Limb (tissue), 2 donors: ENCODE data around the gene PCDH9.

Source experiments
- DNase-seq, 2 donors: peaks; one replicate each; pipeline ENCODE4 v3.0.0-alpha.2; 2016; ENCODE audit errors: extremely low spot score in 2 of 2

The PCDH9 gene

DNA sequence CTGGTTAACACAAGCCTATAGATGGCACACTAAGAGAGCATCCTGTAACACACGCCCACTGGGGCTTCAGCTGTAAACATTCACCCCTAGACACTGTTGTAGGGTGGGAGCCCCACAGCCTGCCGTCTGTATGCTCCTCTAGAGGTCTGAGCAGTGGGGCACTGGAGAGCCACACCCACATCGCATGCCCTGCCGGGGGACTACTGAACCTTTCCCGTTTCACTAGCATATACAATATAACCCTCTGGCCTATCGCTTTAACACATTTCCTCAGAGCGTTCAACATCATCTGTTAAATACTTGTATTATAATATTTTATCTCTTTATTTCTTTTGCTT is 73.4 kb downstream of the PCDH9 start:
- DNase-seq, result no peak

DNA sequence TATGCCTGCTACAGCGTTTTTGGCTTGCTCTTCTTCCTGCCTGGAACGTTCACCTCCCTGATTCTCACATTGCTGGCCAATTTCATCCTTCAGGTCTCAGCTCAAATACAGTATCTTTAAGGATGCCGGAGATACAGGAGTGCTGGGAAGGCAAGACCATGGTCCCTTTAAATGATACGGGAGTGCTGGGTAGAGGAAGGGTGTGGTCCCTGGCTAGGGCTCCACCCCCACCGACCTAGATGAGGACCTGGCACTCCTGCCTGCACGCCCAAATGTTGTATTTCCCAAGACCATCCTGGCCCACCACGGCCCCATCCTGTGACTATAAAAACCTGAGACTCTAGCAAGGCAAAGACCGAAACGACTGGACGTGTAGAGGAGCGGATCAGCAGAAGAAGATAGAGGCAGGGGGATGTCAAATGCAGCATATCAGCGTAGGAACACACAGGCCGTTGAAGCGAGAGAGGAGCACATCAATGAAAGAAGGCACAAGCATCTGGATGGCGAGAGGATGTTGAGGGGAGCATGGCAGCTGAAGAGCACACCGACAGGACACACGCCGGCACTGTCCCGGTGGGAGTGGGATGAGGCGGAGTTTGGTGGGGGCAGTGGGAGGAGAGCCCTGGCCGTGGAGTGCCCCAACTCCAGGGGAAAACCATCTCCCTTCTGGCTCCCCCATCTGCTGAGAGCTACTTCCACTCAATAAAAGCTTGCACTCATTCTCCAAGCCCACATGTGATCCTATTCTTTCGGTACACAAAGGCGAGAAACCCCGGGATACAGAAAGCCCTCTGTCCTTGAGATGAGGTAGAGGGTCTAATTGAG is 74.0 kb downstream of the PCDH9 start:
- DNase-seq, result no peak

DNA sequence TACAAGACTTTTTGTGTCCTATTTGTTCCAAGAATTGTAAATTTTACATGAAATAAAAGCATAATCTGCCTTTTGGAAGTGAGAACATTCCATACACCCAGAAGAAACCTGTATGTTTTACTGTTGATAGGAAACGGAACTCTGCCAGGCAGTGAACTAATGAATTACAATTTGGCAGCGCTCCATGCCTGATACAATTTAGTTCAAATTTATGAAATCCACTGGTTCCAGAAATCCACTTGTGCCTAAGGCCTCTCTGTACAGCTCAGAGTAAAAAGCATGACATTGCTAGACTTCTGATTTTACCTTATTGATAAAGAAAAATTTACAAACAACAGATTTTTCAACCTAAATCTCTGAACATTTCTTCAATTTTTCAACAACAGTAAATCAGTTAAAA is 78.1 kb downstream of the PCDH9 start:
- no peak for DNase-seq

- no peak for DNase-seq
Observed at GRCh38 chr13:67151652-67152051, 78.5 kb downstream of the PCDH9 start.

DNA sequence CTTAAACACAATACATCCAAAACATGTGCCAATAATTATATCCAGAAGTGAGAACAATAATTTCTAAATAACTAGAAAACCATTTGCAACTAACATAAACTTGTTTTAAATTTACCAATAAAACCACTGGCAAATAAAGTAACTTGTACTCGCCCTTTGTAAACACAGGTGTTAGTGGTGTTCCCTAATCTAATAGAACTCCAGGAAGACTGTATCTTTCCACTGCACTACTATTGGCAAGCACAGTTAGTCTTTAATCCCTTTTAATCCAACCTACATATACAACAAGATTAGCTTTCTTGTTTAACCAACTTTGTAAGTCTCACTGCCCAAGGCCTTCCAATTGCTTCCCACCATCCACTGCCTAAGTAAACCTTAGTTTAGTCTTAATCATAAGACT is 79.5 kb downstream of the PCDH9 start:
- DNase-seq, result no peak

- DNase-seq, result peak in 1 of 2 donors; percentile 65
Observed at GRCh38 chr13:67148161-67148571, 82.0 kb downstream of the PCDH9 start.

- peak; percentile 29 to 72 for DNase-seq
Observed at GRCh38 chr13:67147342-67148133, 82.6 kb downstream of the PCDH9 start.

- DNase-seq, result no peak
Observed at GRCh38 chr13:67146523-67147130, 83.5 kb downstream of the PCDH9 start.

DNA sequence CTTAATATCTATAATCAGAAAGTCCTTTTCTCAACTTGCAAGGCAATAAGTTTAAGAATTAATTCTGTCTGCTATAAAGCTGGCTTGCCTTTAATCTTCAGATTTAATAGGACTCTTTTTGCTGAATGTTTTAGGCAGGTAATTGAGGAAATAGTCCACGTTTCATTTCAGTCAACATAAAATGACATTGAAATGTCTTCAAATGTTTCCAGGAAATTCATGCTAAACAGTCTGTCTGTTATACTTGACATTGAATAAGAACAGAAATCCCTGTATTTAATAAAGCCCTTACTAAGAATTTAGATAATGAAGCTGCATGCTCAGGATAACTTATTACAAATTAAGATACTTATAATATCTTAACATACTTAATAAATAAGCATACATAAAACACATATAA is 84.2 kb downstream of the PCDH9 start:
- DNase-seq, result no peak

DNA sequence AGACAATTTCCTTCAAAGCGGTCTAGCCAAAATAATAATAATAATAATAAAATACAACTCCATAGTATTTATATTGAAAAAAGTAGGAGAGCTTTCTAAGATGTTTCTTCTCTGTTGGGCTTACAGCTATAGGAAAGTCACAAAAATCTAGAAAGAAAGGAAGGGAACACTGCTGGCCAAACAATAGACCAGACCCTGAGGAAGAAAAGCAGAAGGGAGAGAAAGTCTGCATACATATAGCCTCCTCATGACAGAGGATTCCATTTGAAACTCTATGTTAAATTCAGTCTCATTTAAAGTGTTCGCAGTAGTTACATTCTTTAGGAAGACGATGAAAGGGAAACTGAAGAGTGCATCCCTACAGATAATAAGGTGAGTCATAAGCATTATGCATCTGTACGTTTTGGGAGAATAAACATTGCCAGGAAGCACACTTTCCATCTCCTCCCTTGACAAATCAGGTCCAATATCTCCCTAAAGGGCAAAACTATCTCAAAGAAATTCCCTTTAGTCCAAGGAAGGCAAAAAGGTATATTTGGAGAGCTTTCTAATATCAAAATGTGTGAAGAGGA is 86.5 kb downstream of the PCDH9 start:
- DNase-seq, result no peak

GRCh38 chr13:67140006-67140405 is 90.1 kb downstream of the PCDH9 start:
- no peak for DNase-seq

GRCh38 chr13:67139551-67139950 is 90.6 kb downstream of the PCDH9 start:
- DNase-seq, result no peak

GRCh38 chr13:67138970-67139369 is 91.2 kb downstream of the PCDH9 start:
- DNase-seq, result no peak

DNA sequence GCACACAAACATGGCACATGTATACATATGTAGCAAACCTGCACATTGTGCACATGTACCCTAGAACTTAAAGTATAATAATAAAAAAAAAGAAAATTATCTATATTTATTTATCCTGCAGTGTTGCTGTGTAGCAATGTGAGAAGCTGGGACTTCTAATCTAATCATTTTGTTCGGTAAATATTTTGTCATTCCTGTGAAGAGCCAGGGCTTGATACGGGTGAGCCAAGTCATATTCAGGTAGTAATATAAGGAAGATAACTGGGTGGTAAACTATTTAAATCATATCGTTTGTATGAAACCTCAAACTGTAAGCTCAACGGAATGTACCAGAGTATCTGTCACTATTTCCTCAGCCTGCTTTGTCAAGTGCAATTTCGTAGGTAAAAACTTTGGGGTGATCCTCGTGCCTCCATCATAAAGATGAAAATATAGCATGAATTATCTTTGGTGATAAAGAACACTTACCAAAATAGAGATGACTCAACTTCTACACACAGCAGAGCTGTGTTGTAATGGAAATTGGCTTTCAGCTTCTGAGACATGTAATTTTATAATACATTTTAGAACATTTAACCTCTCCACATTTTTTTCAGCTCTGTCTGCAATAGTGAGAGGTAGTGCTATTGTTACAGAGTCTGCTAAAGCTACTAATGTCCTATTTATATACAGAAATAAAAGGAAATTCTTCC is 92.9 kb downstream of the PCDH9 start:
- no peak for DNase-seq

- DNase-seq, result no peak
Observed at GRCh38 chr13:67136157-67136556, 94.0 kb downstream of the PCDH9 start.

DNA sequence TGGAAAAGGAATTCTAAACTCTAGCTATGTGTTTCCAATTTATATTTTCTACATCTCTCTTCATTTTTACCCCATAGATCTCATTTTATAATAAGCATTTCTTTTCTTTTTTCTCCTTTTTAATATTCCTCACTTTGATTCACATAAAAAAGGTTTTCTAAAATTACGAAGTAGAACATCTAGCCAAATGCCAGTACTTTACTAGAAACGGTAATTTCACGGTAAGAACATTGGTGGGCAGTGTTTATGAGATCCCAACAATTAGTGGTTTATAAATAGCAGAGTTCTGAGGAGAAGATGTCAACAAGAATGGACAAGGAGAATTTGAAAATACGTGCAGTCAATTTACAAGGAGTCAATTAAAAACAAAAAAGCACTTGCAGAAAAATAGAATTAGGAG is 94.8 kb downstream of the PCDH9 start:
- DNase-seq, result no peak

DNA sequence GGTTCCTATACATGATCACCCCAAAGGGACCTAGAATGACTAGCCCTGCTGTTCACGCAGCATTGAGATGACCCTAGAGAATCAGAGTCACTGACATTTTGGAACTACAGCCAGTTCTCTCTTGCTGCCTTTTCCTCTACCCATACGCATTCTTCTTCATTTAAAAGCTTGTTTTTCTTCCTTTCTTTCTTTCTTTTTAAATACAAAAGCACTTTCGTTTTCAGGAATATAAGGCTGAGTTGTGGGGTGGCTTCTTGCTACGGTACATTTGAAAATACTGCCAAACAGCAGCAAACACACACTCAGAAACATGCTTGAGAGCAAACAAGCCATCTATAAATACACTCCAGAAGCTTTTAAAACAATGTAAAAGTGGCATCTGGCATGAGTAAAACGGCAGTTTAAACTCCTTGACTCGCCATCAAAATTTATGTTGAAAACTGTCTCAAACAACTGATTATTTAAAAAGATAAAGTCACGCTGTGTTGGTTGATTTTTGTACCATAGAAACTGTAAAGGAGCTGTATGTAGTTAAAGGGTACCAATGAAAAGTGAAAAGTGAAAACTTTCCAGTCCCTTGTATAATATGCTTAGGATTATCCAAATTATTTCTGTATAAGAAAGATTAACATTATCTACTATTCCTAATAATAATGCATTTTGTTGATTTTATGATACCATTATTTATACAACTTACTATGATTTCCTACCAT is 95.6 kb downstream of the PCDH9 start:
- no peak for DNase-seq

DNA sequence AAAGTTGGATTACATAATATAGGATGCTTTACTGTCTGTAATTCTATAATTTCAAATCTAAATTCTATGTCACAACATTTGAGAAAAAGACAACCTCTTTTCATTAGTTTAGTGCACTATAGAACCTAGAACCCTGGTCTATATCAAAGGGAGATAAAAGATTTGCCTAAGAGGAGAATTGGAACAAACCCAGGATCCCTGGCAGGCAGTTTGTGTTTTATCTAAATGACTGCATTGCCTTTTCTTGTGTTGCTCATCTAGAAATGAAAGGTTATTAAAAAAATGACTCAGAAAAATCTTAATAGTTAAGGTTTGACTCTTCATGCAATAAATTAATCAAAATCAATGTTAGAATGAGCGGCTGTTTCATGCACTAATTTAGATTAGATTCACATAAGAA is 96.7 kb downstream of the PCDH9 start:
- no peak for DNase-seq

- DNase-seq, result no peak
Observed at GRCh38 chr13:67131393-67131792, 98.7 kb downstream of the PCDH9 start.

DNA sequence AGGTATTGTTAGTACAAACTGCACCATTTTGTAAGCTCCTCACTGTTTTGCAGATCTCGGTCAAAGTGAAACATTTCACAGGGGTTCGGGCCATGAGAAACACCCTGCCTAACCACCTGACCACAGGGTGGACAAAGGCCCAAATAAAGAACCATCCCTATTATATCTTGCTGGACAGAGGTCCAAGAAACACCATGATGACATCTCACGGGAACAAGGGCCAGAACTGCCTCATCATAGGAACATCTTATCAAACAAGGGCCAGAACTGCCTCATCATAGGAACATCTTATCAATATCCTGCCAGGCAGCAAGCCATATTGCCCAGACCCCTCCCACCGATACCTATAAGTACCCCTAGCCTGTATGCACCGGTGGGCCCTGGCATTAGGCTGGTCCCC is 99.7 kb downstream of the PCDH9 start:
- DNase-seq, result no peak

- no peak for DNase-seq
Observed at GRCh38 chr13:67128136-67128535, 102.0 kb downstream of the PCDH9 start.
